Subcutaneous abdominal adipose tissue (tissue), 5 donors: ENCODE results near the gene TMEM161B.
A peak's percentile ranks its signal among the peaks of the same experiment; 100 is the strongest.
"Not testable (repeated sequence)": the region's sequence is repeated elsewhere in the genome, so short reads cannot be mapped to it uniquely, and the experiment has no call there.

Experiments used
- H3K27ac ChIP-seq: one replicate; pipeline ENCODE4 v1.7.0; 2013; ENCODE audit warnings: low read depth, mild to moderate bottlenecking, inconsistent platforms, low read length, moderate library complexity
- H3K27me3 ChIP-seq, 5 donors: one replicate each; pipeline ENCODE4 v1.7.0; 2013; ENCODE audit warnings: low read length in 5 of 5, inconsistent platforms in 1 of 5; ENCODE audit not compliant: control insufficient read depth in 5 of 5, insufficient read depth in 4 of 5
- H3K36me3 ChIP-seq, 5 donors: one replicate each; pipeline ENCODE4 v1.7.0; 2013; ENCODE audit warnings: low read length in 5 of 5; ENCODE audit not compliant: control insufficient read depth in 5 of 5, insufficient read depth in 5 of 5
- H3K4me1 ChIP-seq, 5 donors: one replicate each; pipeline ENCODE4 v1.7.0; 2013; ENCODE audit warnings: low read length in 5 of 5, mild to moderate bottlenecking in 3 of 5, moderate library complexity in 1 of 5; ENCODE audit not compliant: control insufficient read depth in 5 of 5, insufficient read depth in 5 of 5
- H3K4me3 ChIP-seq, 5 donors: one replicate each; pipeline ENCODE4 v1.7.0; 2013; ENCODE audit warnings: low read length in 5 of 5, low read depth in 1 of 5
- H3K9ac ChIP-seq, 5 donors: one replicate each; pipeline ENCODE4 v1.7.0; 2013; ENCODE audit warnings: low read length in 5 of 5, mild to moderate bottlenecking in 4 of 5, moderate library complexity in 3 of 5
- H3K9me3 ChIP-seq, 5 donors: one replicate each; pipeline ENCODE4 v1.7.0; 2013; ENCODE audit warnings: low read length in 5 of 5; ENCODE audit not compliant: control insufficient read depth in 5 of 5
- donor health status: healthy.
- donor health status: healthy.
- donor health status: healthy.
- donor health status: healthy.
- donor health status: healthy.

Gene TMEM161B

GRCh38 chr5:88193896-88194295 lies 74.7 kb downstream of the TMEM161B start:
- Histone ChIP-seq H3K9me3 (peaks cover 3 to 15% (median 13%) of the 10 kb centered on the region in 5 donors), H3K27ac (no peak overlapping the region), H3K36me3 (peaks cover 8 to 40% (median 18%) of the 10 kb centered on the region in 5 donors), H3K27me3 (no peaks in the 10 kb centered on the region), H3K4me1 (no peaks in the 10 kb centered on the region), H3K4me3 (no peak overlapping the region), H3K9ac (no peak overlapping the region)

GRCh38 chr5:88190106-88190834 lies 78.4 kb downstream of the TMEM161B start:
- peaks cover 5 to 25% (median 10%) of the 10 kb centered on the region in 5 donors for H3K36me3 ChIP-seq
- no peak overlapping the region for H3K4me3 ChIP-seq
- no peak overlapping the region for H3K27ac ChIP-seq
- no peaks in the 10 kb centered on the region for H3K27me3 ChIP-seq
- peaks cover 13 to 35% (median 27%) of the 10 kb centered on the region in 5 donors for H3K9me3 ChIP-seq
- H3K9ac ChIP-seq = no peak overlapping the region
- no peaks in the 10 kb centered on the region for H3K4me1 ChIP-seq

GRCh38 chr5:88189484-88189883 lies 79.2 kb downstream of the TMEM161B start:
- H3K4me1 ChIP-seq, H3K9ac ChIP-seq, H3K27me3 ChIP-seq, H3K27ac ChIP-seq: not testable (repeated sequence)
- peaks cover 5 to 24% (median 10%) of the 10 kb centered on the region in 5 donors for H3K36me3 ChIP-seq
- peak overlapping the region in 3 of 5 donors; percentile 8 to 35 (median 23) for H3K4me3 ChIP-seq
- H3K9me3 ChIP-seq = peaks cover 13 to 35% (median 27%) of the 10 kb centered on the region in 5 donors

GRCh38 chr5:88188458-88189132 lies 80.0 kb downstream of the TMEM161B start:
- Histone ChIP-seq H3K27ac (no peak overlapping the region), H3K9me3 (peaks cover 13 to 35% (median 27%) of the 10 kb centered on the region in 5 donors), H3K36me3 (peaks cover 0 to 21% (median 3%) of the 10 kb centered on the region in 5 donors), H3K4me1 (no peaks in the 10 kb centered on the region), H3K4me3 (peak overlapping the region in 3 of 5 donors; percentile 11 to 53 (median 47)), H3K9ac (no peak overlapping the region), H3K27me3 (no peaks in the 10 kb centered on the region)

GRCh38 chr5:88183255-88183654 lies 85.4 kb downstream of the TMEM161B start:
- Histone ChIP-seq H3K9ac (no peak overlapping the region), H3K4me1 (no peaks in the 10 kb centered on the region), H3K27ac (no peak overlapping the region), H3K36me3 (peaks cover 0 to 9% (median 0%) of the 10 kb centered on the region in 5 donors), H3K9me3 (peaks cover 5 to 15% (median 8%) of the 10 kb centered on the region in 5 donors), H3K4me3 (no peak overlapping the region), H3K27me3 (no peaks in the 10 kb centered on the region)

GRCh38 chr5:88177486-88177885 lies 91.2 kb downstream of the TMEM161B start:
- H3K36me3 ChIP-seq, H3K9me3 ChIP-seq, H3K9ac ChIP-seq, H3K27ac ChIP-seq, H3K4me1 ChIP-seq, H3K4me3 ChIP-seq, H3K27me3 ChIP-seq: not testable (repeated sequence)

GRCh38 chr5:88172847-88173758 lies 95.5 kb downstream of the TMEM161B start:
- Histone ChIP-seq H3K9me3 (peaks cover 0 to 3% (median 0%) of the 10 kb centered on the region in 5 donors), H3K4me1 (no peaks in the 10 kb centered on the region), H3K4me3 (no peak overlapping the region), H3K27me3 (peaks cover 0 to 8% (median 3%) of the 10 kb centered on the region in 5 donors), H3K36me3 (no peaks in the 10 kb centered on the region), H3K9ac (no peak overlapping the region), H3K27ac (no peak overlapping the region)

DNA sequence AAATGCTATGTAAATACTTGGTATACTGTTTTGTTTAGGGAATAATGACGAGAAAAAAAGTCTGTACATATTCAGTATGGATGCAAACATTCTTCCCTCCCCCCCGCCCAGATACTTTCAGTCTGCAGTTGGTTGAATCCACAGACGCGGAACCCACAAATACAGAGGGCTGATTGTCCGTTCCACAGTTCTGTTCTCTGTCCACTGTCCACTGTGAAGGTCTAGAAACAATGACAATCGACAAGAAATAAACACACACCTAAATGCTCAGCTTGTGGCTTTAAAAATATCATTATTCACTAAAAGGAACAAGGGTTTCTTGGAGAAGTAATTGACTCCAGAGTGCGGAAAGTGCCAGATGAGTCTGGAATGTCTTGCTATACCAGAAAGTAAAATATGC lies 109.1 kb downstream of the TMEM161B start:
- no peak overlapping the region for H3K27ac ChIP-seq

DNA sequence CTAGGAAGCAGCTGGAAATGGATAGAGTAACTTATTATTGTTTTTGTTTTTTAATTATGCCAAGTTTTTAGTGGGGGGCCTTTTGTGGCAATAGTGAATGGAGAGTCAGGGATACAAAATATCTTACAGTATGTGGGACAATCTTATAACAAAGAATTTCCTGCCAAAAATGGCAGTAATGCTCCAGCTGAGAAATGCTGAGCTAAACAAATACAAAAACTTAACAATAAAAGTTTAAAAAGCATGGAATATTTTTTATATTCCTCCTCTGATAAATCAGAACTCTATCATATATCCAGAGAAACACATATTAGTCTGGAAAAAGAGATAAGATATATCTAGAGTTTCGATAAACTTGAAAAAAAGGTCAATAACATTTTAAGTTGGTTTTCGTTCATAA lies 110.6 kb downstream of the TMEM161B start:
- no peak overlapping the region for H3K27ac ChIP-seq
- H3K9me3 ChIP-seq = no peaks in the 10 kb centered on the region
- H3K27me3 ChIP-seq = peaks cover 0 to 4% (median 0%) of the 10 kb centered on the region in 5 donors
- H3K4me3 ChIP-seq = no peak overlapping the region
- H3K4me1 ChIP-seq = no peaks in the 10 kb centered on the region
- H3K9ac ChIP-seq = no peak overlapping the region
- no peaks in the 10 kb centered on the region for H3K36me3 ChIP-seq

More for the DNA sequence above, 109.1 kb downstream of the TMEM161B start:
- no peak overlapping the region for H3K9ac ChIP-seq
- no peak overlapping the region for H3K4me3 ChIP-seq
- no peaks in the 10 kb centered on the region for H3K36me3 ChIP-seq
- no peaks in the 10 kb centered on the region for H3K9me3 ChIP-seq
- H3K4me1 ChIP-seq = no peaks in the 10 kb centered on the region
- H3K27me3 ChIP-seq = peaks cover 0 to 3% (median 0%) of the 10 kb centered on the region in 5 donors
